NCI-H510A treated with DMSO at 0.1 percent for 48 hours (cell line): Measurements from ENCODE around the gene ALG6.
"Not testable (repeated sequence)": the region's sequence is repeated elsewhere in the genome, so short reads cannot be mapped to it uniquely, and the experiment has no call there.

Experiments used
- DNase-seq: peaks from one replicate; lab custom pipeline; 2025; lab: John Stamatoyannopoulos, UW

Gene ALG6

GRCh38 chr1:63414691-63415365, 47.4 kb downstream of the ALG6 start:
- DNase-seq = no peak

GRCh38 chr1:63418101-63418500, 50.7 kb downstream of the ALG6 start:
- DNase-seq = no peak

DNA sequence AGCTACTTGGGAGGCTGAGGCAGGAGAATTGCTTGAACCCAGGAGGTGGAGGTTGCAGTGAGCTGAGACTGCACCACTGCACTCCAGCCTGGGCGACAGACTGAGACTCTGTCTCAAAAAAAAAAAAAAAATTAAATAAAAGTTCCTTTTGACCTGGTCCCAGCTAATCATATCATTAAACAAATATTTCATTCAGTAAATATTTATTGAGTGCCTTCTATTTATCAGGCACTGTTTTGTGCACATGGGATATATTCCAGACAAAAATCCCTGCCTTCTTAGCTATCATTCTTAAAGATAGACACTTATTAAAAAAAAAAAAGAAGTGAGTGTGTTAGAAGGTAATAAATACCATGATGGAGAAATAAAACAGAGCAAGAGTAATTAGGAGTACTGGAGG, 53.3 kb downstream of the ALG6 start:
- DNase-seq = not testable (repeated sequence)

- DNase-seq = no peak
These were observed 56.2 kb downstream of the ALG6 start for GRCh38 chr1:63423649-63424048.

GRCh38 chr1:63428815-63429214, 61.4 kb downstream of the ALG6 start:
- DNase-seq = no peak

DNA sequence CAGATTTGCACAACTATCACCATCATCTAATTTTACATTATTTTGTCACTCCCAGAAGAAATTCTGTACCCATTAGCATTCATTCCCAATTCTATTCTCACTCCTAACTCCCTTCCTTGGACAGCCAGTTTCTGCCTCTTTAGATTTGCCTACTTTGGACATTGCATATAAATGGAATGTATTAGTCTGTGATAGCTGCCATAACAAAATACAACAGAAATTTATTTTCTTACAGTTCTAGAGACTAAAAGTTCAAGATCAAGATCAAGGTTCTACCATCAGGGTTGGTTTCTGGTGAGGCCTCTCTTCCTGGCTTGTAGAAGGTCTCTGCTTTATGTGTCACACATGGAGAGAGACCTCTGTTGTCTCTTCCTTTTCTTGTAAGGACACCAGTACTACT, 61.9 kb downstream of the ALG6 start:
- DNase-seq = no peak

GRCh38 chr1:63435161-63435560, 67.7 kb downstream of the ALG6 start:
- DNase-seq = no peak

DNA sequence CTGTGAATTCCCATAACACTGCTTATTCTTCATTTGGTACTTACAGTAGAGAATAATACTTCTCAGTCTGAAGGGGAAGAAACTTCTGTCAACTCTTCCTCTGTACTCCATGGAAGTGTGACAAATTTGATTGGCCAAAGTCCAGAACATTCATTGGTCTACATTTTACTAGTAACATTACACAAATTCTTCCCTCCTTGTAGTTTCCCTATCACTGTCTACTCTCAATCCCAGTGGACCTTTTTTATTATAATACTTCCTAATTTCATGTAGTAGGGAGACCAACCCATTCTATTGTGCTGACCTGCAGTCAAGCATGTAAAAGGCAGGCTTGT, 74.7 kb downstream of the ALG6 start:
- DNase-seq = no peak

GRCh38 chr1:63448731-63449246, 81.4 kb downstream of the ALG6 start:
- no peak for DNase-seq

GRCh38 chr1:63450416-63450815, 83.0 kb downstream of the ALG6 start:
- no peak for DNase-seq

DNA sequence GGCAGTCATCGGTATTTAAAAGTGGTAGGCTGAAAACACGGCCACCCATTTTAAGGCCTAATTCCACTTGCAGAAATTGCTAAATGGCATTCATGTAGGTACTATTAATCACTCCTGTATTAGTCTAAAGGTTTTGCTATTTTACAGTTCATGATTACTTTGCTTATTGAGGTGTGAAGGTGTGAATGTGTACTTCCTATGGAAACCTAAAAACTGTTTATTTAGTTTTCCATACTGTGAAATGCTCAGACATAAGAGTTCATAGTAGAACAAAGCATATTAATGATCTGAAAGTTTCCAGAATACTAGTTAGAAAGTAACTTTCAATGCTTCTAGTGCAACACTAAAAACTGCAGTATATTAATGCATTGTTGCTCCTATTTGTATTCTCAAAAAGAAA, 85.8 kb downstream of the ALG6 start:
- no peak for DNase-seq

- no peak for DNase-seq
These were observed 86.8 kb downstream of the ALG6 start for GRCh38 chr1:63454269-63454668.

GRCh38 chr1:63458750-63459149, 91.3 kb downstream of the ALG6 start:
- no peak for DNase-seq

GRCh38 chr1:63461661-63462230, 94.3 kb downstream of the ALG6 start:
- no peak for DNase-seq

DNA sequence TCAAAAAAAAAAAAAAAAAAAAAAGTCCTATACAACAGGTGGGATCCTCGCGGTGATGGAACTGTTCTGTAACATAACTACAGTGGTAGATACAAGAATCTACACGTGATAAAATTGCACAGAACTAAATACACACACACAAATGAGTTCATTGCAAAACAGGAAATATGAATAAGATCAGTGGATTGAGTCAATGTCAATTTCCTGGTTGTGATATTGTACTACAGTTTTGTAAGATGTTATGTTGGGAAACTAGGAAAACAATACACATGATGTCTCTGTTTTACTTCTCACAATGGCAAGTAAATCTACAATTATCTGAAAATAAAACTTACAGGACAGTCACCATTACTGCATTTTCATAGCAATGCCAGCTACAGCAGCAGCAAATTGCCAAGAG, 95.8 kb downstream of the ALG6 start:
- no peak for DNase-seq

DNA sequence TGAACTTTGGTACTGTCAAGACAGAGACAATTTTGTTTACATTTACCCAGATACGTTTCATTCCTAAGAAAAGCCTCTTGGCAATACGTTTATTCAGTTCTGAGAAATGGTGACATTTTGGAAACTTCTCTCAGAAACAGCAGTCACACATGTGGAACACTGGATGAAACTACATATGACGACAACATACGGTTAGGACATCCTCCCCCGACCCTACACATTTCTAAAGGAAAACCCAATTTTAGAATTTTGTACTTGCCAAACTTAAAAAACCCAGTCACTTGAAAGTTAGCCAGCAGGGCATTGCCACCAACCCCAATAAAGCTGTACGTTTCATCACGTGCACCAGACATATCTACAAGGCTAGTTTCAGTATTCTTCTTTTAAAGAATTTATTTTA, 98.8 kb downstream of the ALG6 start:
- no peak for DNase-seq

- no peak for DNase-seq
These were observed 99.3 kb downstream of the ALG6 start for GRCh38 chr1:63466759-63467158.

DNA sequence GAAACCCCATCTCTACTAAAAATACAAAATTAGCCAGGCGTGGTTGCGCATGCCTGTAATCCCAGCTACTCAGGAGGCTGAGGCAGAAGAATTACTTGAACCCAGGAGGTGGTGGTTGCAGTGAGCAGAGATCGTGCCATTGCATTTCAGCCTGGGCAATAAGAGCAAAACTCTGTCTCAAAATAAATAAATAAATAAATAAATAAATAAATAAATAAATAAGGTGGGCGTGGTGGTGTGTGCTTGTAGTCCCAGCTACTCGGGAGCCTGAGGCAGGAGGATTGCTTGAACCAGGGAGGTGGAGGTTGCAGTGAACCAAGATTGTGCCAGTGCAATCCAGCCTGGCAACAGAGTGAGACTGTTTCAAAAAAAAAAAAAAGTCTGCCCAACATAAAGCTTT, 101.3 kb downstream of the ALG6 start:
- DNase-seq = not testable (repeated sequence)

- DNase-seq = no peak
These were observed 108.3 kb downstream of the ALG6 start for GRCh38 chr1:63475761-63476160.

DNA sequence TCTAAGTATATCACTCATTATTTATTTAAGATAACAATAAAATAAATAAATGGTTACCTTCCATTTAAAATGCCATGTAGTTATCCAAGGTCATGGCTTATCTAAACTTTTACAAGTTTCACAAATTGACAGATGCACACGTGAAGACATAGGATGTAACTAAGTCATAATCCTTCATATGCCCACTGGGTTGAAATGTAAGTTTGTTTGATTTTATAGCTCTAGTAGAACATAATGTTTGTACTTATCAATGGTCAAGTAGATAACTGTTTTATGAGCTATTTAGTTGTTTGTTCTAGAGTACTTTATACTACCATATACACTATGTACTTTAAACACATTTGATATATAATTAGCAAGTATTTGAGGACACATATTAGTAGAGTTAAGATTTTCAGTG, 112.6 kb downstream of the ALG6 start:
- DNase-seq = no peak

GRCh38 chr1:63486629-63487028, 119.2 kb downstream of the ALG6 start:
- no peak for DNase-seq

DNA sequence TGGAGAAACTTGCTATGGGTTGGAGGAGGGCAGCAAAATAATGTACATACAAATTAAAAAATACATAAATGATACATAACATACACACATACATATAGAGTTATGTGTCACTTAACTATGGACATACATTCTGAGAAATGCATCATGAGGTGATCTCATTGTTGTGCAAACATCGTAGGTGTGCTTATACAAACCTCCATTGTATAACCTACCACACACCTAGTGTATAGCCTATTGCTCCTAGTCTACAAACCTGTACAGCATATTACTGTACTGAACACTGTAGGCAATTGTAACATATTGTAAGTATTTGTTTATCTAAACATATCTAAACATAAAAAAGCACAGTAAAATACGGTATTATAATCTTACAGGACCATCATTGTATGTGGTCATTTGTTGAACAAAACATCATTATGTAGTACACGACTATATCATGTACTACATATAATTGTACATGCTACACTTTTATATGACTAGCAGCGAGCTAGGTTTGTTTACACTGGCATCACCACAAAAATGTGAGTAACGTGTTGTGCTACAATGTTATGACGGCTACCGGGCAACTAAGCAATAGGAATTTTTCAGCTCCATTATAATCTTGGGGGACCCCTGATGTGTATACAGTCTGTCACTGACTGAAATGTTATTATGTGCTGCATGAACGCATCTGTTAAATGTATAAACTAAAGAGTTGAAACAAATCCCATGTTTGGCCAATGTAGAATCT, 120.1 kb downstream of the ALG6 start:
- no peak for DNase-seq
